ENCODE results near the gene CLIP3.
"Not testable (repeated sequence)": the region's sequence is repeated elsewhere in the genome, so short reads cannot be mapped to it uniquely, and the experiment has no call there.

Gene CLIP3, protein sequence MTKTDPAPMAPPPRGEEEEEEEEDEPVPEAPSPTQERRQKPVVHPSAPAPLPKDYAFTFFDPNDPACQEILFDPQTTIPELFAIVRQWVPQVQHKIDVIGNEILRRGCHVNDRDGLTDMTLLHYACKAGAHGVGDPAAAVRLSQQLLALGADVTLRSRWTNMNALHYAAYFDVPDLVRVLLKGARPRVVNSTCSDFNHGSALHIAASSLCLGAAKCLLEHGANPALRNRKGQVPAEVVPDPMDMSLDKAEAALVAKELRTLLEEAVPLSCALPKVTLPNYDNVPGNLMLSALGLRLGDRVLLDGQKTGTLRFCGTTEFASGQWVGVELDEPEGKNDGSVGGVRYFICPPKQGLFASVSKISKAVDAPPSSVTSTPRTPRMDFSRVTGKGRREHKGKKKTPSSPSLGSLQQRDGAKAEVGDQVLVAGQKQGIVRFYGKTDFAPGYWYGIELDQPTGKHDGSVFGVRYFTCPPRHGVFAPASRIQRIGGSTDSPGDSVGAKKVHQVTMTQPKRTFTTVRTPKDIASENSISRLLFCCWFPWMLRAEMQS

DNA sequence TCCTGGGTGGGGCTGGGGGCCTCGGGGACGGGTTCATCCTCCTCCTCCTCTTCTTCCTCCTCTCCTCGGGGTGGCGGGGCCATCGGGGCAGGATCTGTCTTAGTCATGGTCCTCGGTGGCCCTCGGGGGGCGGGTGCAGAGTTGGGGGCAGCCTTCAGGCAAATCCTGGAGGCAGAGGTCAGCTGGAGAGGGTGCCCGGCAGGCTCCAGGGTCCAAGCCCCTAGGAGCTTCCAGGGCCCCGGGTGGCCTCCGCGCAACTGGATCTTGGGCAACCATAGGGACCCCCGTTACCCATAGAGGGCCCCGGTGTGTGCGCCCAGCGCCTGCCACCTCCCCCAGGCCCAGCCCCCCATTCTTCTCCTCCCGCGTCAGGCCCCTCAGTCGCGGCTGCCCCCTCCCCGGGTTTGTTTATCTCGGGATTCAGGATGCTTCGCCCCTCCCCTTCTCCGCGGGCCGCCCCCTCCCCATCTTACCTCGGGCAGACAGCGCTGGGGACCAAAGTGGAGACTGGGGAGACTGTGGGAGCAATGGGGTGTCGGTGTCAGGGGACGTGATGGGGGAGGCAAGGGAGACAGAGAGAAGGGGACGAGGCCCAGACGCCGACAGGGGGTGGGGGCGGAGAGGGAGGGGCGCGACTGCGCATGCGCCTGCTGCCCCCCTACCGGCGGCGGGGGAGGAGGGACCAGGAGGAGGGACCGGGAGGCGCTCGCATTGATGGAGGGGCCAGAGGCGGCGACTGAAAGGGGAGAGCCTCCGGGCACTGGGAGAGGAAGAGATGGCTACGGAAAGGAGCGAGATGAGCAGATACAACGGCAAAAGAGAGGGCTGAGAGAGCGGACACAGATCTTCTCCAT, at the start of gene CLIP3:
Gene CLIP3 (minus strand): TSS at position 623 of the 854 bp plus-strand sequence. CDS start 516 bp downstream, at position 107.
- peak; percentile 35 to 36 for DNase-seq

- DNase-seq, result no peak
Observed at GRCh38 chr19:36081894-36082293, 49.2 kb upstream of the CLIP3 start.

GRCh38 chr19:36081385-36081784, 48.7 kb upstream of the CLIP3 start:
- DNase-seq, result no peak

DNA sequence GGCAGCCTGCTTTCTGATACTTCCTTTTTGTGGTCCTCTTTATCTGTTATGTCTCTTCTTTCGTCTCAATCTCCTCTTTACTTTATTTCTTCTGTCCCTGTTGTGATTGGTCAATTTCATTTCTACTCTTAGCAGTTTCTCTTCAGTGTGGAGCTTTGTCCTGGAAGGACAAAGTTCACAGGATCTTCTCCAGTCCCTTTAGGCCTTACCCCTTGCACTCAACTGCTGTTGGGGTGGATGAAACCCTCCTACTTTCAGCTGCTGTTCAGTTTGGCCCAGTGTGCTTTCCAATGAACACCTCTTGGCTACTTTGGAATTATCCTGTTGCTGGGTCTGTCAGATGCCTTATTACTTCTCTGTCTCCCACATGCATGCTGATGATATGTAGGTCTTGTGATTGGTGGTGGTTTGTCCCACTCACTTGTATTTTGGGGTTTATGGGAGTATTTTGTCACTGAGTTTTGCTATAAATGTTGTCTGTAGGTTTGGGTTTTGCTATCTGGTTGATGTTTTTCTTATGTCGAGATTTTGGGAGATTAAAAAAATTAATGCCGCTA, 46.8 kb upstream of the CLIP3 start:
- no peak for DNase-seq

DNA sequence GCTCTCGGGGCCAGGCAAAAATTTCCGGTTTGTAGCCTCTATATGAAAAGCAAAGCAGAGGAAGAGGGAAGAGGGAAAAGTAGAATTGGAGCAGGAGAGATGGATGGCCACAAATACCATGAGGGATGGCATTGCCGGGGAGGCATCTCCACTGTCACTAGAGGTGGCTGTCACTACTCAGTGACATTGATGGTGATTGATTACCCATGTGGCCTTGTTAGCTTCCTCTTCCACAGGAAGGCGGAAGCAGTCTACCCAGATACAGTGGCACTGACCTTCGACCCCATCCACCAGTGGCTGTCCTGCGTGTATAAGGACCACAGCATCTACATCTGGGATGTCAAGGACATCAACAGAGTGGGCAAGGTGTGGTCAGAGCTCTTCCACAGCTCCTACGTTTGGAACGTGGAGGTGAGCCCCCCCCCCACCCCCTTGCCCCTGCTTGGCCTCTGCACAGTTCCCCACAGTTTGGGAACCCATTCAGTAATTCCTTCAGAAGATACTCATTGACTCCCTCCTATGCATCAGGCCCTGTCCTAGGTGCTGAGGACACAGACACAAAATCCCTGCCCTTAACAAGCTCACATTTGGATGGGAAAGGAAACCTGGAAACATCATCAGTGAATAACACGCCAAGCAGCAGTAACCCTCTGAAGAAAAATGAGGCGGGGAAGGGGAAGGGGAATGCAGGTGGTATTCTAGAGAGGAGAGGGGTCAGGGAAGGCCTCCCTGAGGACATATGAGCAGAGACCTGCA, 40.6 kb upstream of the CLIP3 start:
- no peak for DNase-seq

DNA sequence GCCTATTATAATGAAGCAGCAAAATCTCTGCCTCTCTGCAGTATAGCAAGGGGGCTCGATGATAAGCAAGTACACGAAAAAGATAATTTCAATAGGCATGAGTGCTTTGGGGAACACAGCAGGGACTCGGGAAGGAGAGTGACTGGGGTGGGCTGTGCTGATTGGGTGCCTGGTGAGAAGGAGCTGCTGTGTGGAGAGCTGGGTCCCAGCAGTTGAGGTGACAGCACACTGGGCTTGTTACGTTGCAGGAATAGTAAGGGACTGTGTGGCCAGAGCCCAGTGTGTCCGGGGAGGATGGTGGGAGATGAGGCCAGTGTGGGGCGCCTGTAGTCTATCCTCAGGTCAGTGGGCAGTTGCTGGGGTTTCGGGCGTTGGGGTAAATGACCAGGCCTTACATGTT, 39.4 kb upstream of the CLIP3 start:
- no peak for DNase-seq

DNA sequence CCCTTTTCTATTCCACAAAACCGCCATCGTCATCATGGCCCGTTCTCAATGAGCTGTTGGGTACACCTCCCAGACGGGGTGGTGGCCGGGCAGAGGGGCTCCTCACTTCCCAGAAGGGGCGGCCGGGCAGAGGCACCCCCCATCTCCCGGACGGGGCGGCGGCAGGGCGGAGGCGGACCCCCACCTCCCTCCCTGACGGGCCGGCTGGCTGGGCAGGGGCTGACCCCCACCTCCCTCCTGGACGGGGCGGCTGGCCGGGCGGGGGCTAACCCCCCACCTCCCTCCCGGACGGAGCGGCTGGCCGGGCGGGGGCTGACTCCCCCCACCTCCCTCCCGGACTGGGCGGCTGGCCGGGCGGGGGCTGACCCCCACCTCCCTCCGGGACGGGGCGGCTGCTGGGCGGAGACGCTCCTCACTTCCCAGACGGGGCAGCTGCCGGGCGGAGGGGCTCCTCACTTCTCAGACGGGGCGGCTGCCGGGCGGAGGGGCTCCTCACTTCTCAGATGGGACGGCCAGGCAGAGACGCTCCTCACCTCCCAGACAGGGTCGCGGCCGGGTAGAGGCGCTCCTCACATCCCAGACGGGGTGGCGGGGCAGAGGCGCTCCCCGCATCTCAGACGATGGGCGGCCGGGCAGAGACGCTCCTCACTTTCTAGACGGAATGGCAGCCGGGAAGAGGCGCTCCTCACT, 36.3 kb upstream of the CLIP3 start:
- not testable (repeated sequence) for DNase-seq

DNA sequence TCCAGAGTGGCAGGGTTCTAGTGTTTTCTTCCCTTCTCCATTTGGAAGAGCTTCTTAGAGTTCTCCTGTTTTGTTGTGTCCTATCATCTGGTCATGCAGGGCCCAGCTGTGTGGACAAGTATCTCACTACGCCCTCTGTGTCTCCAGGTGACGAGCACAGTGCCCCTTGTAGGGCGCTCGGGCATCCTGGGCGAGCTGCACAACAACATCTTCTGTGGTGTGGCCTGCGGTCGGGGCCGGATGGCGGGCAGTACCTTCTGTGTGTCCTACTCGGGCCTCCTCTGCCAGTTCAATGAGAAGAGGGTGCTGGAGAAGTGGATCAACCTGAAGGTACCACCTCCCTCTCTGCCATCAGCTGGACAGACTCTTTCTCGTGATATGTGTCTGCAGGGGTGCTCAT, 35.0 kb upstream of the CLIP3 start:
- DNase-seq, result no peak

DNA sequence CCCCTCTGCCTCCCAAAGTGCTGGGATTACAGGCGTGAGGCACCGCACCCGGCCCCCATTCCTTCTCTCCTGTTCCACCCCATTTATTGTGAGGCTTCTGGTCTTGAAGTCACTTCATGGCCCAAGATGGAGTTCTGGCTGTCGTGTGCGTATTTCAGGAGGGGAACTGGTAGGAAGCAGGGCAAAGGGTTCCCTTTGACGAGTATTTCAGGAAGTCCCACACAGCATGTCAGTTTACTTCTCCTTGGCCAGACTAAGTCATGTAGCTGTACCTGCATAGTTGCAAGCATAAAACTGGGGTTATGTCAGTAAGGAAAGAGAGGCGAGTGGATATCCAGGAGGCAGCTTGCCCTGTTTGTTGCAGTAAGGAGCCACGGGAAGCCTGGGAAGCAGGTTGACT, 32.2 kb upstream of the CLIP3 start:
- no peak for DNase-seq

- DNase-seq, result no peak
Observed at GRCh38 chr19:36061367-36061766, 28.7 kb upstream of the CLIP3 start.

DNA sequence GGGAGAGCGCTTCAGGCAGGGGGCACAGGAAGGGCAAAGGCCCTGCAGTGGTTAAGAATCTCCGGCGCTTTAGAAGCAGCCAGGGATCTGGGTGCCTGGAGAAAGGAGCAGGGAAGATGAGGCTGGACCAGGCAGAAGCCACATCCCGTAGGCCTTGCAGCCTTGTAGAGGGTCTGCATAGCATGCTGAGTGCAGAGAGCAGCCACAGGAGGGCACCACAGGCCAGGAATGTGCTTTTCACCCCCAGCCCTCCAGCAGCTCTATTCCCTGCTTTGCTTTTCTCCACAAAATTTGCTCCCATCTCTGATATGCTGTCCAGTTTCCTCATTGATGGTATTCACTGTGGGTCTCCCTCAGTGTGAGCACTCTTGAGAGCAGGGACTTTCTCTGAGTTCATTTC, 27.8 kb upstream of the CLIP3 start:
- DNase-seq, result peak; percentile 5 to 25

GRCh38 chr19:36059180-36059910, 26.7 kb upstream of the CLIP3 start:
- no peak for DNase-seq

- DNase-seq, result no peak
Observed at GRCh38 chr19:36058481-36059179, 26.0 kb upstream of the CLIP3 start.

- DNase-seq, result peak; percentile 92 to 95
Observed at GRCh38 chr19:36054733-36055686, 22.3 kb upstream of the CLIP3 start, which contains the start of gene WDR62. WDR62 (plus strand) TSS chr19:36054897; CDS start chr19:36054972, 75 bp downstream.

DNA sequence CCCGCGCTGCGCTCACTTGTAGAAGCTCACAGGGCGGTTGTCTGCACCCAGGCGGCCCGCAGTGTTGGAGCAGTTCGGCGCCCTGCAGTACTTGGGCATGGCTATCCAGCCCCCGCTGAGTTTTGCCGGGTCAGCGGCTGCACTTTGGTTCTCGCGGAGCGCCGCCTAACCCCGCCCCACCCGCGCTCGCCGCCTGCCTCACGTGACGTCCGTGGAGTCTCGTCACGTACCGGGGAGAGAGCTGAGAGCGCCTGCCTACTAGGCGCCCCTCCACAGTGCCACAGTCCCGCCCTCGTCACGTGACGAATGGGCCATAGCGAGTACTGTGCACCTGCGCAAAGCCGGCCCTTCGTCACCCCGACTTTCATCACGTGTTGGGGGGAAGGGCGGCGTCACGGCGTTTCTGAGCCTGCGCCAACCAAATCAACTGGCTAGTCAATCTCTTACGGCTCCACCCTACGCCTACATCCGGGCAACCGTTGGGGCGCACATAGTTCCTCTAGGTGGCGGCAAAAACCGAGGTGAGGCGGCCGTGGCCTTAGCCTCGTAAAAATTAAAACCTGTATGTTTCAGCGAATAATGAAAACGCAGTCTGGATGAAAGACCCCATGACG, 21.6 kb upstream of the CLIP3 start, which contains the start of gene THAP8:
Gene THAP8 (minus strand): TSS at position 167 of the 614 bp plus-strand sequence. CDS start 68 bp downstream, at position 99.
- DNase-seq, result peak; percentile 100

DNA sequence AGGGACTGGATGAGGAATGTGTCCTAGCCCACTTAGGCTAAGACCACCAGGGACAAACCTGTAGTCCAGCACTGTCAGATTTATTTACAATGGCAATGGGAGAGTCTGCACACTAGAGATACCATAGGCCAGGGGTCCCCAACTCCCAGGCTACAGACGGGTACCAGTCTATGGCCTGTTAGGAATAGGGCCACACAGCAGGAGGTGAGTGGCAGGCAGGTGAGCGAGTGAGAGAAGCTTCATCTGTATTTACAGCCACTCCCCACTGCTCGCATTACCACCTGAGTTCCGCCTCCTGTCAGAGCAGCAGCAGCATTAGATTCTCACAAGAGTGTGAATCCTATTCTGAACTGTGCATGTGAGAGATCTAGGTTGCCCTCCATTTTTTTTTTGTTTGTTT, 19.0 kb upstream of the CLIP3 start:
- DNase-seq, result no peak

DNA sequence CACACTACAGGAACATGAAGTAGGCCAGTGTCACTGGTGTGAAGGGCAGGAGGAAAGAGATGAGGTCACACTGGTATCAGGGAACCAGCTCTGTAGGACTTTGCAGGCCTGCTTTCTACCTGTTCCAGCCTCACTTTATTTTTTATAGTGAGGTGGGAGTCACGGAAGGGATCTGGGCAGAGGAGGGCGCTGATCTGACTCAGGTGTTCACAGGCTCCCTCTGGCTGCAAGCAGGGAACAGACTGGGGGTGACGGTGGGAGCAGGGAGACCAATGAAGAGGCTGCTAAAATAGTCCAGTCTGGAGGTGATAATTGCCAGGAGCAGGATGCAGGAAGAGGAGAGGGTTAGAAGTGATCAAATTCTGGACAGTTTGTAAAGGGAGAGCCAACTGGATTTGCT, 18.6 kb upstream of the CLIP3 start:
- no peak for DNase-seq

DNA sequence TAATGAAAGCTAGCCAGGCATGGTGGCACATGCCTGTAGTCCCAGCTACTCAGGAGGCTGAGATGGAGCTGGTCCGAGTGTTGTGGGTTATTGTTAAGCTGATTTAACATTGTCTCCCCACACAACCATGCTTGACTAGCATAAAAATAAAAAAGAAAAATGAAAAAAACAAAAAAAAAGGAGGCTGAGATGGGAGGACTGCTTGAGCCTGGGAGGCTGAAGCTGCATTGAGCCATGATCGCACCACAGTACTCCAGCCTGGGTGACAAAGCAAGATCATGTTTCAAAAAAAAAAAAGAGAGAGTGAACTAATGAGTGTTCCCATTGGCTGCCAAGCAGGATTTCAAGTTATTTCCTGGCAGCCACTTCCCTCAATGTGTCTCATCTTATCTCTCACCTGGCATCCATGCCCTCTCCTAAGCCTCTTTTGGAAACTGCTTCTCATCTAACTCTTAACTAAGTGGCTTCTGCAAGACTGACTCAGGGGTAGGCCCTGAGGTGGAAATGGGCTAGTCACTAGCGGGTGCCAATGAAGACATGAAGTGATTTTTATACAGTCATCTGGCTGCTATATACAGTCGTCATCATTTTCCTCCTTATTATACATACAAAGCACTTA, 16.5 kb upstream of the CLIP3 start:
- DNase-seq, result no peak

Data from CD4-positive, alpha-beta T cell treated with Interferon alpha-2 for 1 hour (primary cell).